Kidney capillary endothelial cell (primary cell): Measurements from ENCODE around the gene USO1.

Source experiments
- DNase-seq: peaks from one replicate; pipeline ENCODE4 v3.0.0-alpha.2; 2018; ENCODE audit warnings: low spot score

USO1 gene

DNA sequence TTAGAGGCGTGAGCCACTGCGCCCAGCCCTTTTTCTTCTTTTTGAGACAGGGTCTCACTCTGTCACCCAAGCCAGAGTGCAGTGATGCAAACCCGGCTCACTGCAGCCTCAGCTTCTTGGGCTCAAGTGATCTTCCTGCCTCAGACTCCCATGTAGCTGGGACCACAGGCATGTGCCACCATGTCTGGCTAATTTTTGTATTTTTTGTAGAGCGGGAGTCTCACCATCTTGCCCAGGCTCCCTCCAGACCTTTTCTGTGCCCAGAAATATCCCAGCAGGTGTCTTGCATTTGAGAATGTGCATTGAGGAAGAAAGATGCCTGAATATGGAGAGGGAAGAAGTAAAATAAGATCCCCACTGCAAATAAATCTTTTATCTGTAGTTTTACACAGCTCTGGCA is 119.2 kb downstream of the USO1 start:
- DNase-seq: no peak

DNA sequence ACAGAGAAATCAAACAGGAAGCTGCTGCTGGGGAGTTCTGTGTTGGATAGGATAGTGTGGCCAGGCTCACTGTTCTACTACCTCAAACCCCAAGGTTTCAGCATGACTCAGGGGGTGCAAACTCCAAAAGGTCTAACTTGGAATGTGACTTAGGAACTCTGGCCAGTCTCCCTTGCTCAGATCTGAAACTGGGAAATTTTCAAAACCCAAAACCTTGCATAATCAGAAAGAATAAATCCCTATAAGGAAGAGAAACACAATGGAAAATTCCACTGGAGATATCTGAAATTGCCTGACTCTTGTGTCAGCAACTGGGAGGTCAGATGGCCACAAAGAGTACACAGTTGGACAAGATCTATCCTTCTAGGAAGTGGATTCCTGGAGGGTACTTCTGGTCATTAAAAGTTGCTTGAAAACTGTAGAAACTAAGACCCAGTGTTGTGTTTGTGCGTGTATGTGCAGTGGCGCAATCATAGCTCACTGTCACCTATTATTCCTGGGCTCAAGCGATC is 119.8 kb downstream of the USO1 start:
- DNase-seq: no peak

DNA sequence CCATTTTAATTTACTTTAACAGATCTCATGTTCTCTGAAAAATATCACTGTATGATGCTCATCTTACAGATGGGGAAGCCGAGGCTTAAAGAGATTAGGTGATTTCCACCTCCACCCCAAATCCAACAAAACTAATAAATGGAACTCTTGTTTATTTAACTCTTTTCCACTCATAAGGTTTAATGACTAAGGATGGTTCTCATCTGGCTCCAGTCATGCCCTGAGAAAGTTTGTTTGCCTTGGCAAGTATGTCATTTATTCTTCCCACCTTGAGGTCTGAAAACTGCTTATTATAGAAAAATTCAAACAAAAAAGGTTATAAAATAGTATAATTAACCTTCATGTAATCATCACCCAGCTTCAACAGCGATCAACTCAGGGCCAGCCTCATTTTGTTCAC is 121.6 kb downstream of the USO1 start:
- no peak for DNase-seq

DNA sequence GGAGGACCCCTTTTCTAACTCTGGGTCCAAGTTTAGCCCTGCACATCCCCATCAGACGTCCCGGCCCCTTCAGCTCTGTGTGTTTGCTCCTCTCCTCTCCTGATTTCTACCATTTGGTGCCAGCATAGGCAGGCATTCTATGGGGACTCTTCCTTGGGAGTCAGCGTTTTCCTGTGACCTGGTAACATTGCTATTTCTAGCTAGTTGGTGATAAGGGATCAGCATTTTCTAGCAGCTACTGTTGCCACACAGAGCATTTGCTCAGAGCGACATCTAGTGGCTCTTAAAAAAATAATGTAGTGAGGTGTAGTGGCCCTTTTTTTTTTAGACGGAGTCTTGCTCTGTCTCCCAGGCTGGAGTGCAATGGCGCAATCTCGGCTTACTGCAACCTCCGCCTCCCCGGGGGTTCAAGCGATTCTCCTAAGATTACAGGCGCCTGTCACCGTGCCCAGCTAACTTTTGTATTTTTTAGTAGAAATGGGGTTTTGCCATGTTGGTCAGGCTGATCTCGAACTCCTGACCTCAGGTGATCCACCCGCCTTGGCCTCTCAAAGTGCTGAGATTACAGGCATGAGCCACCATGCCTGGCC is 123.9 kb downstream of the USO1 start:
- peak; percentile 84 for DNase-seq

DNA sequence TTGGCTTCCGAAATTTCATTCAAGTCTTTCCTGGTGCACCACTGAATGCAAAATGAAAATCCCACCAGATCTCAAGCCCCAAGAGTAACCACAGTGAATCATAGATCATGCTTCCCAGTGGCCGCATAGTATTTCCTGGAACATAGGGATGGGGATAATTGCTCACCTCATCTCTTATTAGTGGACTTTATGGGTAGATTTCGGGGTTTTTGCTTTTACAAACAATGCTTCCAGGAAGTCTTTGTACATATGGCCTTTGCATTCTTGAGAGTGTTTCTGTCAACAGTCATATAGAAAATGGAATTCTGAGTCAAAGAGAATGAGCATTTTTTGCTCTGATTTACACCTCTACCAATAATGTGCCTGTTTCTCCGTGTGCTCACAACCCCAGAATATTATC is 124.5 kb downstream of the USO1 start:
- peak; percentile 43 for DNase-seq

DNA sequence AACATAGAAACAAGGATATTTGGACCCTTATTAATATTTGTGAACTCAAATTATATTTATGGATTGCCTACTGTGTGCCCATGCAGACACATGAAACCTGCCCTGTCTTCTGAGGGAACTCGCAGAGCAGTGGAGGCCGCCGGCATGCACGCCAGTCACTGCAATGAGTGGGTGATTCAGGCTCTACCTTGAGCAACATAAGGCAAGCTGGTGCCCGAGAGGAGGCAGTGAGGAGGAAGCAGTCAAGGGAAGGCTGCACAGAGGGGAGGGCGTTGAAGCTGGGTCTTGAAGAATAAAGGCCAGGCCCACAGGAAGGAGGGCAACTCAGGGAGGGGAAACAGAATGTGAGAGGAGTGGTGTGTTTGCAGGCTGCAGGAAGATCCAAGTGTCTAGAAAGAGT is 125.1 kb downstream of the USO1 start:
- DNase-seq: peak; percentile 4

DNA sequence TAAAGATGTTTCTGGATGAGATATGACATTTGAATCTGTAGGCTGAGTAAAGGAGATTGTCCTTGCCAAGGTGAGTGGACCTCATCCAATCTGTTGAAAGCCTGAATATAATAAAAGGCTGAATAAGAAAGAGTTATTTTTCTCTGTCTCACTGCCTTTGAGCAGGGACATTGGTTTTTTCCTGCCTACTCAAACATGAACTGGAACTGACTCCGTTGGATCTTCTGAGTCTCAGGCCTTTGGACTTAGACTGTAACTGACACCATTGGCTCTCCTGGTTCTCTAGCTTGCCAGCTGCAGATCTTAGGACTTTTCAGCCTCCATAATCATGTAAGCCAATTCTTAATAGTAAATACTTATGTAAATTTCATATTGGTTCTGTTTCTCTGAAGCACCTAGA is 134.3 kb downstream of the USO1 start:
- DNase-seq: no peak

DNA sequence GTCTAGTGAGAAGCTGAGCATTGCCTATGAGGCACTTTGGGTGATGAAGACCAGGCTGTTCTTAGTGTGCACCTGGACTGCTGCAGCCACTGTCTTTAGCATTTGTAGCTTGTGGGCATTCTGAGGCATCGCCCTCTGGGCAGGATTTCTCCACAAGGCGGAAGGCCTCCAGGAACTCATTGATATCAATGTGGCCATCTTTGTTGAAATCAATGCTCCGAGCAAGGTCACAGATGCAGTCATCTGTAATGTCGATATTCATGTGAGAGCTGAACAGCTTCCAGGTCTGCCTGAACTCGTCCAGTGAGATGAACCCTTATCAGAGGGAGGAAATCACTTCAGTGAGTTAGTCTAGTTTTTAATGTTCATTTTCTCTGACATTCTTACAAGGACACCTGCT is 136.2 kb downstream of the USO1 start:
- DNase-seq: no peak
